ENCODE data around the gene DAPK2.

DAPK2 gene

GRCh38 chr15:63972801-63973200, 73.5 kb downstream of the DAPK2 start:
- TF ChIP-seq CTCF (IDR thresholded peaks at IDR 0.05; ENCODE audit: insufficient read depth, missing control alignments), result no peak
- FAIRE-seq, result no peak
- DNase-seq (ENCODE audit: insufficient read length, low spot score), result no peak

- DNase-seq (ENCODE audit: insufficient read length, low spot score), result no peak
- no peak for FAIRE-seq
- TF ChIP-seq CTCF (IDR thresholded peaks at IDR 0.05; ENCODE audit: insufficient read depth, missing control alignments), result no peak
These were observed 74.4 kb downstream of the DAPK2 start for GRCh38 chr15:63971904-63972303.

GRCh38 chr15:63971427-63971805, 74.9 kb downstream of the DAPK2 start:
- FAIRE-seq (no peak), DNase-seq (ENCODE audit: insufficient read length, low spot score) (no peak)
- no peak for TF ChIP-seq CTCF (IDR thresholded peaks at IDR 0.05; ENCODE audit: insufficient read depth, missing control alignments)

GRCh38 chr15:63970621-63971426, 75.5 kb downstream of the DAPK2 start:
- DNase-seq (ENCODE audit: insufficient read length, low spot score) (no peak), FAIRE-seq (no peak)
- TF ChIP-seq CTCF (IDR thresholded peaks at IDR 0.05; ENCODE audit: insufficient read depth, missing control alignments), result no peak

GRCh38 chr15:63969652-63970421, 76.4 kb downstream of the DAPK2 start:
- DNase-seq (ENCODE audit: insufficient read length, low spot score), result no peak
- no peak for TF ChIP-seq CTCF (IDR thresholded peaks at IDR 0.05; ENCODE audit: insufficient read depth, missing control alignments)
- FAIRE-seq, result no peak

- no peak for FAIRE-seq
- no peak for DNase-seq (ENCODE audit: insufficient read length, low spot score)
- TF ChIP-seq CTCF (IDR thresholded peaks at IDR 0.05; ENCODE audit: insufficient read depth, missing control alignments), result no peak
These were observed 77.6 kb downstream of the DAPK2 start for GRCh38 chr15:63968700-63969099.

- DNase-seq (ENCODE audit: insufficient read length, low spot score) (no peak), FAIRE-seq (no peak)
- TF ChIP-seq CTCF (IDR thresholded peaks at IDR 0.05; ENCODE audit: insufficient read depth, missing control alignments), result no peak
These were observed 78.2 kb downstream of the DAPK2 start for GRCh38 chr15:63968122-63968524.
